K562 (cell line): ENCODE measurements around the gene PPP1R13L. TPM values are rescaled to one million over a fixed set of nuclear protein-coding genes. Genes with fewer than 3 reads are reported as not detected.
A peak's percentile ranks its signal among the peaks of the same experiment; 100 is the strongest.

Experiments used
- ATAC-seq: fragments of 200-7000 bp; cut with Tn5 transposase; 3 replicates; pipeline ENCODE4 v1.9.1; 2020; ENCODE audit warnings: moderate library complexity
- BruUV-seq: library from RNA; stranded (reverse); fragments of 400-500 nt; replicated peaks from 2 replicates; lab custom pipeline; 2021; lab: Mats Ljungman, UMichigan
- CTCF ChIA-PET: fragments of 300-600 bp; formaldehyde crosslinking; extraction: SDS; loops from one replicate; lab custom pipeline; 2021; ENCODE audit warnings: low intra/inter-chr PET ratio; lab: Yijun Ruan, JAX
- POLR2A ChIA-PET: fragments of 300-600, 350-650 bp; sonication (Branson Sonifier 250); formaldehyde crosslinking; extraction: SDS; loops from one replicate; lab custom pipeline; 2021; ENCODE audit warnings: antibody characterized with exemption, inconsistent platforms; lab: Yijun Ruan, JAX
- DNase-seq, 4 experiments: peaks; one replicate each; pipeline versions ENCODE4 v3.0.0 to v3.0.0-alpha.2; 2011 to 2018; ENCODE audit warnings: low spot score in 3 of 4, mixed read lengths in 3 of 4; ENCODE audit errors: extremely low read depth in 1 of 4
- FAIRE-seq: peaks from 2 replicates; lab custom pipeline; 2011; peaks lifted over from hg19 to GRCh38; lab: Jason Lieb, UNC
- H2AFZ ChIP-seq: 2 replicates; pipeline ENCODE4 v1.6.0; 2011; ENCODE audit warnings: low read depth, low read length, control low read depth, inconsistent platforms
- H3K27ac ChIP-seq: fragments of 200-600 bp; 3 replicates; pipeline ENCODE4 v1.8.0; 2011; ENCODE audit warnings: low read depth, mild to moderate bottlenecking, control low read depth, inconsistent platforms, low read length, moderate library complexity, mixed read lengths; ENCODE audit errors: extremely low read depth
- H3K27me3 ChIP-seq, 2 experiments: fragments of 300-600 bp in 1 of 2; 2 replicates in 1 of 2; 3 replicates in 1 of 2; pipeline versions ENCODE4 v1.6.0 to v1.8.0; 2011; ENCODE audit warnings: inconsistent platforms in 2 of 2, low read length in 2 of 2, mild to moderate bottlenecking in 1 of 2, mixed read lengths in 1 of 2, moderate library complexity in 1 of 2; ENCODE audit not compliant: control insufficient read depth in 2 of 2, insufficient read depth in 2 of 2
- H3K36me3 ChIP-seq: fragments of 300-600 bp; 3 replicates; pipeline ENCODE4 v1.8.0; 2011; ENCODE audit warnings: mild to moderate bottlenecking, low read length, inconsistent platforms; ENCODE audit not compliant: control insufficient read depth, insufficient read depth
- H3K4me1 ChIP-seq, 2 experiments: fragments of 200-600 bp in 1 of 2; replicated peaks in 1 of 2; 2 replicates in 1 of 2; 3 replicates in 1 of 2; pipeline versions ENCODE4 v1.5.1 to v1.8.0; 2011; ENCODE audit warnings: inconsistent platforms in 2 of 2, low read length in 2 of 2, mild to moderate bottlenecking in 1 of 2, mixed read lengths in 1 of 2, moderate library complexity in 1 of 2; ENCODE audit not compliant: control insufficient read depth in 2 of 2, insufficient read depth in 2 of 2
- H3K4me2 ChIP-seq: 2 replicates; pipeline ENCODE4 v1.6.1; 2011; ENCODE audit warnings: low read length, control low read depth, inconsistent platforms, mixed read lengths; ENCODE audit not compliant: insufficient read depth
- H3K4me3 ChIP-seq: fragments of 200-600 bp; sonication (generic), shearing (Covaris generic); 2 replicates; pipeline ENCODE4 v1.5.1; 2016; ENCODE audit warnings: control low read depth, inconsistent platforms
- H3K79me2 ChIP-seq: fragments of 200-600 bp; 3 replicates; pipeline ENCODE4 v1.8.0; 2011; ENCODE audit warnings: low read length, inconsistent platforms; ENCODE audit not compliant: control insufficient read depth, insufficient read depth
- H3K9ac ChIP-seq, 2 experiments: 2 replicates each; pipeline versions ENCODE4 v1.6.0 to v1.6.1; 2011; ENCODE audit warnings: low read depth in 2 of 2, low read length in 2 of 2, control low read depth in 1 of 2, inconsistent platforms in 1 of 2, mild to moderate bottlenecking in 1 of 2, mixed read lengths in 1 of 2; ENCODE audit not compliant: insufficient read depth in 1 of 2
- H3K9me1 ChIP-seq: one replicate; pipeline ENCODE4 v1.6.0; 2011; ENCODE audit warnings: inconsistent platforms, mild to moderate bottlenecking, low read length, moderate library complexity; ENCODE audit not compliant: control insufficient read depth, insufficient read depth
- H3K9me3 ChIP-seq: replicated peaks from 2 replicates; pipeline ENCODE4 v1.5.1; 2011; ENCODE audit warnings: low read depth, low read length, inconsistent platforms; ENCODE audit not compliant: control insufficient read depth, insufficient read depth
- H4K20me1 ChIP-seq: replicated peaks from 2 replicates; pipeline ENCODE4 v1.6.1; 2011; ENCODE audit warnings: low read length, inconsistent platforms, mixed read lengths; ENCODE audit not compliant: control insufficient read depth, insufficient read depth
- CREBBP ChIP-seq: IDR thresholded peaks from one replicate; pipeline ENCODE4 v1.6.1; 2012; ENCODE audit warnings: low read depth, mild to moderate bottlenecking, control low read depth, inconsistent platforms, low read length
- HDAC1 ChIP-seq, 2 experiments: fragments of 450-650 bp; IDR thresholded peaks; 2 replicates each; pipeline ENCODE4 v1.6.1; 2016 to 2017; ENCODE audit warnings: inconsistent platforms in 1 of 2, mild to moderate bottlenecking in 1 of 2, moderate library complexity in 1 of 2
- RBM25 ChIP-seq: fragments of 200-400 bp; formaldehyde crosslinking; IDR thresholded peaks from 2 replicates; pipeline ENCODE4 v1.6.1; 2018; ENCODE audit warnings: low read length, low read depth, moderate library complexity; ENCODE audit not compliant: severe bottlenecking
- SMARCA4 ChIP-seq: fragments of 450-650 bp; IDR thresholded peaks from 2 replicates; pipeline ENCODE4 v1.6.1; 2016
- SRF ChIP-seq, 2 experiments: fragments of 250-450, 450-650 bp in 1 of 2; sonication (Bioruptor Pico) in 1 of 2; sonication (generic) in 1 of 2; formaldehyde crosslinking; IDR thresholded peaks; 2 replicates each; pipeline versions ENCODE4 v1.5.0 to v1.5.1; 2020 to 2022; ENCODE audit warnings: mild to moderate bottlenecking in 1 of 2, missing genetic modification reagents in 1 of 2
- WGBS: fragments of 100-300 bp; shearing (Covaris generic); methylation state at CpG from one replicate; pipeline ENCODE4 v1.1.6; 2016; ENCODE audit warnings: low coverage, mixed read lengths; ENCODE audit not compliant: insufficient coverage; ENCODE audit errors: missing lambda C conversion rate; 5-methylcytosine and 5-hydroxymethylcytosine counted together
- in situ Hi-C: fragments of 300-500 bp; cut with MboI; formaldehyde crosslinking; loops from 4 replicates; pipeline ENCODE4 v1.15.0; 2018; ENCODE audit warnings: inconsistent platforms, mixed read lengths
- intact Hi-C: fragments of 100-400 bp; cut with micrococcal nuclease; formaldehyde crosslinking; loops from 2 replicates; pipeline ENCODE4 v1.14.2; 2022
- polyA plus RNA-seq, 8 experiments: library from polyadenylated mRNA; depleted of rRNA in 4 of 8; stranded (reverse) in 5 of 8; unstranded in 3 of 8; fragments of >200 nt; fragmentation: Nextera tagmentation in 2 of 8; fragmentation: Illumina TruSeq in 1 of 8; extraction: Ambion mirVana in 2 of 8; extraction: Trizol in 1 of 8; gene quantifications; 2 replicates each; pipeline versions ENCODE4 v1.2.1 to v1.2.3, GENCODE V29; 2011 to 2014; ENCODE audit warnings: inconsistent platforms in 1 of 8, missing spikeins in 1 of 8
- total RNA-seq, 7 experiments: library from RNA; depleted of rRNA in 6 of 7; stranded (reverse); fragments of >200 nt in 6 of 7; fragmentation: Illumina TruSeq in 2 of 7; extraction: Trizol in 2 of 7; gene quantifications; 2 replicates each; pipeline versions ENCODE4 v1.2.1 to v1.2.3, GENCODE V29; 2011 to 2021; ENCODE audit warnings: low replicate concordance in 1 of 7
- TF ChIP-seq, protein P1 (sequence below): sonication (generic); formaldehyde crosslinking; IDR thresholded peaks from 2 replicates; pipeline ENCODE4 v1.8.1; 2023; ENCODE audit warnings: mild to moderate bottlenecking, missing genetic modification reagents
- TF ChIP-seq, protein P2 (sequence below): fragments of 450-650 bp; IDR thresholded peaks from 2 replicates; pipeline ENCODE4 v1.6.1; 2017; ENCODE audit warnings: antibody characterized with exemption

PPP1R13L gene
- total and polyA plus RNA-seq, 9 of the 15 experiments (the other 6 are each of a cell fraction or from before 2014, with no cell fraction given): 0.32 to 6.7 (median 2.0) TPM

DNA sequence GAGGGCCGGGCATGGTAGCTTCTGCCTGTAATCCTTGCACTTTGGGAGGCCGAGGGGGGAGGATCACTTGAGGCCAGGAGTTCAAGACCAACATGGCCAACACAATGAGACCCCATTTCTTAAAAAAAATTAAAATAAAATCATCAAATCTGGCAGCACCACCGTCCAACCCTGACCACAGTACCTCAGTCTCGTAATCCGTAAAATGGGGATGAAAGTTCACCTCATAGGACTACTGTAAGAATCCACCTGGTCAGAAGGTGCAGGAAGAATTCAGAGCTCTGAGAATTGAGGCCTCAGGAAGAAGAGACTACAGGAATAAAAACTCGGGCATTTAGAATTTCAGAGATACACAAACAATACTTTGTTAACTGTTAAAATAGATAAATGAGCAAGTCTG is 3.1 kb downstream of the PPP1R13L start:
- H3K9me3 ChIP-seq: no peaks in the 10 kb centered on the region
- peaks cover 22 to 61% of the 10 kb centered on the region in 2 experiments; a peak in 4 of 5 replicates for H3K4me1 ChIP-seq
- H3K27me3 ChIP-seq: no peaks in the 10 kb centered on the region
- 75% methylated on average over 6 of the region's 6 CpGs for WGBS
- H4K20me1 ChIP-seq: no peaks in the 10 kb centered on the region
- no peak overlapping the region for H3K4me3 ChIP-seq
- DNase-seq (no peak), FAIRE-seq (no peak), ATAC-seq (no peak)
- BruUV-seq: no TSS peak
- H2AFZ ChIP-seq: no peak overlapping the region
- TF ChIP-seq HDAC1 (IDR thresholded peaks at IDR 0.05) (no peak), RBM25 (peak; percentile 60), CREBBP (no peak), SRF (CRISPR knock-in tag; IDR thresholded peaks at IDR 0.05) (no peak)
- peaks cover 24% of the 10 kb centered on the region for H3K79me2 ChIP-seq
- no peaks in the 10 kb centered on the region for H3K36me3 ChIP-seq
- CTCF ChIA-PET: interaction anchor here (0.6 to 1.1 kb wide), 2 partner anchors 84 to 150 kb away, joined by 3 to 4 read pairs; no protein-coding TSS in a partner anchor
- POLR2A ChIA-PET: interaction anchor here (0.6 to 3.6 kb wide), 4 partner anchors 23 to 680 kb away, joined by 3 to 13 read pairs (median 3); no protein-coding TSS in a partner anchor
- no peak overlapping the region for H3K4me2 ChIP-seq
- in situ Hi-C loops: no loop called here
- intact Hi-C loops: no loop called here
- H3K9ac ChIP-seq: no peak overlapping the region
- no peaks in the 10 kb centered on the region for H3K9me1 ChIP-seq
- H3K27ac ChIP-seq: no peak overlapping the region

- H3K27me3 ChIP-seq: no peaks in the 10 kb centered on the region
- DNase-seq (no peak), FAIRE-seq (no peak), ATAC-seq (no peak)
- H3K4me2 ChIP-seq: no peak overlapping the region
- POLR2A ChIA-PET: interaction anchor here (0.6 to 2.2 kb wide), 4 partner anchors 20 to 571 kb away, joined by 3 to 5 read pairs (median 4); no protein-coding TSS in a partner anchor
- no TSS peak for BruUV-seq
- TF ChIP-seq, protein P1, sequence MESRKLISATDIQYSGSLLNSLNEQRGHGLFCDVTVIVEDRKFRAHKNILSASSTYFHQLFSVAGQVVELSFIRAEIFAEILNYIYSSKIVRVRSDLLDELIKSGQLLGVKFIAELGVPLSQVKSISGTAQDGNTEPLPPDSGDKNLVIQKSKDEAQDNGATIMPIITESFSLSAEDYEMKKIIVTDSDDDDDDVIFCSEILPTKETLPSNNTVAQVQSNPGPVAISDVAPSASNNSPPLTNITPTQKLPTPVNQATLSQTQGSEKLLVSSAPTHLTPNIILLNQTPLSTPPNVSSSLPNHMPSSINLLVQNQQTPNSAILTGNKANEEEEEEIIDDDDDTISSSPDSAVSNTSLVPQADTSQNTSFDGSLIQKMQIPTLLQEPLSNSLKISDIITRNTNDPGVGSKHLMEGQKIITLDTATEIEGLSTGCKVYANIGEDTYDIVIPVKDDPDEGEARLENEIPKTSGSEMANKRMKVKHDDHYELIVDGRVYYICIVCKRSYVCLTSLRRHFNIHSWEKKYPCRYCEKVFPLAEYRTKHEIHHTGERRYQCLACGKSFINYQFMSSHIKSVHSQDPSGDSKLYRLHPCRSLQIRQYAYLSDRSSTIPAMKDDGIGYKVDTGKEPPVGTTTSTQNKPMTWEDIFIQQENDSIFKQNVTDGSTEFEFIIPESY (CRISPR knock-in tag): 0 out of 2 replicates have a peak, but pooled peaks have one; percentile 27
- TF ChIP-seq SMARCA4: no peak
- TF ChIP-seq, protein P2, sequence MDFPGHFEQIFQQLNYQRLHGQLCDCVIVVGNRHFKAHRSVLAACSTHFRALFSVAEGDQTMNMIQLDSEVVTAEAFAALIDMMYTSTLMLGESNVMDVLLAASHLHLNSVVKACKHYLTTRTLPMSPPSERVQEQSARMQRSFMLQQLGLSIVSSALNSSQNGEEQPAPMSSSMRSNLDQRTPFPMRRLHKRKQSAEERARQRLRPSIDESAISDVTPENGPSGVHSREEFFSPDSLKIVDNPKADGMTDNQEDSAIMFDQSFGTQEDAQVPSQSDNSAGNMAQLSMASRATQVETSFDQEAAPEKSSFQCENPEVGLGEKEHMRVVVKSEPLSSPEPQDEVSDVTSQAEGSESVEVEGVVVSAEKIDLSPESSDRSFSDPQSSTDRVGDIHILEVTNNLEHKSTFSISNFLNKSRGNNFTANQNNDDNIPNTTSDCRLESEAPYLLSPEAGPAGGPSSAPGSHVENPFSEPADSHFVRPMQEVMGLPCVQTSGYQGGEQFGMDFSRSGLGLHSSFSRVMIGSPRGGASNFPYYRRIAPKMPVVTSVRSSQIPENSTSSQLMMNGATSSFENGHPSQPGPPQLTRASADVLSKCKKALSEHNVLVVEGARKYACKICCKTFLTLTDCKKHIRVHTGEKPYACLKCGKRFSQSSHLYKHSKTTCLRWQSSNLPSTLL: no peak
- CTCF ChIA-PET: no interaction called here
- H3K9me1 ChIP-seq: no peaks in the 10 kb centered on the region
- H3K9me3 ChIP-seq: no peaks in the 10 kb centered on the region
- no peak overlapping the region for H3K4me3 ChIP-seq
- H4K20me1 ChIP-seq: no peaks in the 10 kb centered on the region
- H3K79me2 ChIP-seq: peaks cover 18% of the 10 kb centered on the region
- H3K4me1 ChIP-seq: peaks cover 22 to 56% of the 10 kb centered on the region in 2 experiments; a peak in 4 of 5 replicates
- no peak overlapping the region for H3K27ac ChIP-seq
- no peaks in the 10 kb centered on the region for H3K36me3 ChIP-seq
- H3K9ac ChIP-seq: no peak overlapping the region
- 84% methylated on average over 6 of the region's 6 CpGs for WGBS
- intact Hi-C loops (no loop called here), in situ Hi-C loops (no loop called here)
- no peak overlapping the region for H2AFZ ChIP-seq
Observed at GRCh38 chr19:45400192-45400591, 4.7 kb downstream of the PPP1R13L start.
